Epithelial cell of esophagus (primary cell): ENCODE results near the gene NKX2-2.

Source experiments
- DNase-seq: peaks from one replicate; pipeline ENCODE4 v3.0.0; 2010; ENCODE audit warnings: low read depth
- H3K4me3 ChIP-seq: 2 replicates; pipeline ENCODE4 v1.5.1; 2011; ENCODE audit warnings: mild to moderate bottlenecking, low read length, control low read depth
- TF ChIP-seq, protein P1 (sequence below): IDR thresholded peaks from 2 replicates; pipeline ENCODE4 v1.5.1; 2011; ENCODE audit warnings: low read depth, mild to moderate bottlenecking, low read length, control low read depth, inconsistent platforms; ENCODE audit not compliant: insufficient read depth; ENCODE audit errors: missing control alignments

NKX2-2 gene

DNA sequence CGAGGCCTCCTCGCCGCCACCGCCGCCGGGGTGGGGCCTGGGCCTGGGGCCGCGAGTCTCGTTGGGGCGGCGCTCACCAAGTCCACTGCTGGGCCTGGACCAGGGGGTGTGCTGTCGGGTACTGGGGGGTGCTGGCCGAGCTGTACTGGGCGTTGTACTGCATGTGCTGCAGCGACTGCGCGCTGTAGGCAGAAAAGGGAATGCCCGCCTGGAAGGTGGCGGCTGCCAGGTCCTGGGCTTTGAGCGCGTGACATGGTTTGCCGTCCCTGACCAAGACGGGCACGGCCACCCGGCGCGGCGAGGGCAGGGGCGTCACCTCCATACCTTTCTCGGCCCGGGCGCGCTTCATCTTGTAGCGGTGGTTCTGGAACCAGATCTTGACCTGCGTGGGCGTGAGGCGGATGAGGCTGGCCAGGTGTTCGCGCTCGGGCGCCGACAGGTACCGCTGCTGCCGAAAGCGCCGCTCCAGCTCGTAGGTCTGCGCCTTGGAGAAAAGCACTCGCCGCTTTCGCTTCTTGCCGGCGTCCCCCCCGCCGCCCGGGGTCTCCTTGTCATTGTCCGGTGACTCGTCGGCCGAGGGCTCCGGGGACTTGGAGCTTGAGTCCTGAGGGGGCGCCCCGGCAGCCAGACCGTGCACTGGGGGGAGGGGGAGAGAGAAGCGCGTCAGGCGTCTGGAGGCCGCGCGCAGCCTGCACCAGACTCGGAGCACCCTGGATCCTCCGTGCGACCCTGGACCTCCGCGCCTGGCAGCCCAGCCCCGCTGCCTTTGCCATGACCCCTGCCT is 1.8 kb downstream of the NKX2-2 start:
- DNase-seq = peak; percentile 32
- no peak overlapping the region for H3K4me3 ChIP-seq
- TF ChIP-seq, protein P1, sequence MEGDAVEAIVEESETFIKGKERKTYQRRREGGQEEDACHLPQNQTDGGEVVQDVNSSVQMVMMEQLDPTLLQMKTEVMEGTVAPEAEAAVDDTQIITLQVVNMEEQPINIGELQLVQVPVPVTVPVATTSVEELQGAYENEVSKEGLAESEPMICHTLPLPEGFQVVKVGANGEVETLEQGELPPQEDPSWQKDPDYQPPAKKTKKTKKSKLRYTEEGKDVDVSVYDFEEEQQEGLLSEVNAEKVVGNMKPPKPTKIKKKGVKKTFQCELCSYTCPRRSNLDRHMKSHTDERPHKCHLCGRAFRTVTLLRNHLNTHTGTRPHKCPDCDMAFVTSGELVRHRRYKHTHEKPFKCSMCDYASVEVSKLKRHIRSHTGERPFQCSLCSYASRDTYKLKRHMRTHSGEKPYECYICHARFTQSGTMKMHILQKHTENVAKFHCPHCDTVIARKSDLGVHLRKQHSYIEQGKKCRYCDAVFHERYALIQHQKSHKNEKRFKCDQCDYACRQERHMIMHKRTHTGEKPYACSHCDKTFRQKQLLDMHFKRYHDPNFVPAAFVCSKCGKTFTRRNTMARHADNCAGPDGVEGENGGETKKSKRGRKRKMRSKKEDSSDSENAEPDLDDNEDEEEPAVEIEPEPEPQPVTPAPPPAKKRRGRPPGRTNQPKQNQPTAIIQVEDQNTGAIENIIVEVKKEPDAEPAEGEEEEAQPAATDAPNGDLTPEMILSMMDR = no peak

DNA sequence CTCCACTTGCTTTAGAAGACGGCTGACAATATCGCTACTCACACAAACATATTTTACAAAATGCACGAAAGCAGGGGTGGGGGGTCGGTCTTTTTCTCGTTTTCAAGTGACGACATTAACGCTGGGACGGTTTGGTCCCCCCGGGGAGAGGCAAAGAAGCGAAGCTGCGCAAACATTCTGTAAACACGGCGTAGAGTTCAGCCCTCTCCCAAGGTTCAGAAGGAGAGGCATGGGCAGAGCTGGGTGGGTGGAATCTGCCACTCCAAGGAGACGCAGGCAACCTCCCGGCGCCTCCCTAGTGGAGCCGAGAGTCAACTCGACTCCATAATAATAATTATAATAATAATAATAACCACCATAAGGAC is 2.4 kb downstream of the NKX2-2 start:
- no peak overlapping the region for H3K4me3 ChIP-seq
- TF ChIP-seq, protein P1 = no peak
- DNase-seq = no peak

- TF ChIP-seq, protein P1 = no peak
- no peak overlapping the region for H3K4me3 ChIP-seq
- no peak for DNase-seq
Observed at GRCh38 chr20:21510414-21511384, 3.2 kb downstream of the NKX2-2 start.

DNA sequence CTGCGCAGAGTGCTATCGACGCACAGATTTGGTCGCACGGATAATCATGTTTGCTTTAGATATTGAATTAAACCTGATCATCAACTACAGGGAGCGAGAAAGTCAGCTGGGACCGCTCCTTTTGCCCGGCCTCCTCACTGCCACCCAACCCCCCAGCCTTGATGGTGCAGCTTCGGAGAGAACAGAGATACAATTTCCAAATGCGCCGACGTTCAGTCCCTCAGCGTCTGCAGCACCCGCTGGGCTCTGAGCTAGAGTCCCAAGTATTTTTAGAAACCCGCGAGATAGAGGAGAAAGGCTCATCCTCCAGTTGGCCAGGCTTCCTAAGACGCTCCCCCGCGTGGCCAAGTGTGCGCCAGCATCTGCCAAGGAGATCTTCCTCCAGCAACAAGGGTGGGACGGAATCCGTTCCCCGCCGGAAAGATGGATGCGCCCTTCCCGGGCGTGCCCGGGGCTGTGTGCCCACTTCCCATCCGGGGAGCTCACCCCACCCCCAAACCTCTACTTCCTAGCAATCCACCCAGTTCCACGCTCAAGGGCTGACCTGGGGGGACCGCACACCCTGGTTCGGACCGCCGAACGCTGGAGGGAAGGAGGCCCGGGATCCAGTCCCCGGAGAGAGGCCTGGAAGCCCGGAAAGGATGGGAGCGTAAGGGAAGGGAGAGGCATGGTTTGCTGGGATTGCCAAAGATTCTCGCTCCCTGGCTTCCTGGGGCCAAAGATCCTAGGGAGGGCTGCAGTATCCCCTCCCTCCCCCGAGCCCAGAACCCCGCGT is 4.1 kb downstream of the NKX2-2 start:
- TF ChIP-seq, protein P1 = peak; percentile 4
- no peak overlapping the region for H3K4me3 ChIP-seq
- DNase-seq = peak; percentile 36

DNA sequence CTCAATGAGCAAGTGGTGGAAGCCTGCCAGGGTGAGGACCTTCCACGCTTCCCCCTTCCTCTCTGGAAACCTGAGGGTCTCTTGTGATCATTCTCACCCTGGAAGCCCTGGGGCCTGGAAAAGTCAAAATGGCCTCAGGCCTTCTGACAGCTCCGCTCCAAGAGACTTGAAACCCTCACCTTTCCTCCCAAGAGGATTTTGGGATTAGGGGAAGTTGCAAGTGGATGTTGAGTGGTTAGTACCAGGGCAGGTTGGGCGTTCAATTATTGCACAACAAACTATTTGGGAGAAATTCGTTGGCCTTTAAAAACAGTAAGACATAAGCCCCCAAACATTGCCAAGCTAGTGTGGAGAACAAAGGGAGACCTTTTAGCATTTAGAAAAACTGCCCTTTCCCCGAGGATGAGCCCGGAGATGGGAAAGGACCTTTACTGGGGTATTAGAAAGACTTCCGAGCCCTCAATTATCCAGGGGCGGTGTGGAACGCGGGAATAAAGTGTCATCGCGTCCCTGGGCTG is 4.7 kb downstream of the NKX2-2 start:
- DNase-seq = no peak
- no peak overlapping the region for H3K4me3 ChIP-seq
- TF ChIP-seq, protein P1 = no peak
